K562 (cell line): Measurements from ENCODE around the gene PLEKHF1. TPM values are rescaled to one million over a fixed set of nuclear protein-coding genes. Genes with fewer than 3 reads are reported as not detected.

ENCODE experiments used
- CTBP1 ChIP-seq: fragments of 450-650 bp; IDR thresholded peaks from 2 replicates; pipeline ENCODE4 v1.6.1; 2016; ENCODE audit warnings: borderline replicate concordance
- MTA1 ChIP-seq: fragments of 450-650 bp; IDR thresholded peaks from 2 replicates; pipeline ENCODE4 v1.6.1; 2017; ENCODE audit warnings: borderline replicate concordance
- RFX7 ChIP-seq: fragments of 250-450 bp; sonication (Bioruptor Pico); IDR thresholded peaks from 2 replicates; pipeline ENCODE4 v1.5.1; 2021; ENCODE audit warnings: mild to moderate bottlenecking
- RREB1 ChIP-seq: fragments of 250-450 bp; sonication (Bioruptor Pico); IDR thresholded peaks from 2 replicates; pipeline ENCODE4 v1.4.0; 2020
- SPI1 ChIP-seq: IDR thresholded peaks from 2 replicates; pipeline ENCODE4 v1.6.1; 2011; ENCODE audit warnings: low read depth, low read length, control low read depth, borderline replicate concordance
- STAT5B ChIP-seq: fragments of 250-450 bp; sonication (Bioruptor Pico); IDR thresholded peaks from 2 replicates; pipeline ENCODE4 v1.8.0; 2021; ENCODE audit warnings: mild to moderate bottlenecking, inconsistent platforms
- UBTF ChIP-seq, 2 experiments: IDR thresholded peaks; 2 replicates each; pipeline ENCODE4 v1.6.1; 2012; ENCODE audit warnings: improper control_type of control experiment in 2 of 2, low read depth in 2 of 2, low read length in 2 of 2, borderline replicate concordance in 1 of 2
- polyA plus RNA-seq, 8 experiments: library from polyadenylated mRNA; depleted of rRNA in 4 of 8; stranded (reverse) in 5 of 8; unstranded in 3 of 8; fragments of >200 nt; fragmentation: Nextera tagmentation in 2 of 8; fragmentation: Illumina TruSeq in 1 of 8; extraction: Ambion mirVana in 2 of 8; extraction: Trizol in 1 of 8; gene quantifications; 2 replicates each; pipeline versions ENCODE4 v1.2.1 to v1.2.3, GENCODE V29; 2011 to 2014; ENCODE audit warnings: inconsistent platforms in 1 of 8, missing spikeins in 1 of 8
- total RNA-seq, 7 experiments: library from RNA; depleted of rRNA in 6 of 7; stranded (reverse); fragments of >200 nt in 6 of 7; fragmentation: Illumina TruSeq in 2 of 7; extraction: Trizol in 2 of 7; gene quantifications; 2 replicates each; pipeline versions ENCODE4 v1.2.1 to v1.2.3, GENCODE V29; 2011 to 2021; ENCODE audit warnings: low replicate concordance in 1 of 7
- TF ChIP-seq, protein P1 (sequence below), 2 experiments: fragments of 450-650 bp; formaldehyde crosslinking in 1 of 2; IDR thresholded peaks; 2 replicates each; pipeline versions ENCODE4 v1.4.0 to v1.6.1; 2014 to 2020; ENCODE audit warnings: mild to moderate bottlenecking in 2 of 2, borderline replicate concordance in 1 of 2, low read depth in 1 of 2

Gene PLEKHF1
- total and polyA plus RNA-seq, 9 of the 15 experiments (the other 6 are each of a cell fraction or from before 2014, with no cell fraction given) = 0.07 to 13.4 (median 3.9) TPM; not detected in 1

DNA sequence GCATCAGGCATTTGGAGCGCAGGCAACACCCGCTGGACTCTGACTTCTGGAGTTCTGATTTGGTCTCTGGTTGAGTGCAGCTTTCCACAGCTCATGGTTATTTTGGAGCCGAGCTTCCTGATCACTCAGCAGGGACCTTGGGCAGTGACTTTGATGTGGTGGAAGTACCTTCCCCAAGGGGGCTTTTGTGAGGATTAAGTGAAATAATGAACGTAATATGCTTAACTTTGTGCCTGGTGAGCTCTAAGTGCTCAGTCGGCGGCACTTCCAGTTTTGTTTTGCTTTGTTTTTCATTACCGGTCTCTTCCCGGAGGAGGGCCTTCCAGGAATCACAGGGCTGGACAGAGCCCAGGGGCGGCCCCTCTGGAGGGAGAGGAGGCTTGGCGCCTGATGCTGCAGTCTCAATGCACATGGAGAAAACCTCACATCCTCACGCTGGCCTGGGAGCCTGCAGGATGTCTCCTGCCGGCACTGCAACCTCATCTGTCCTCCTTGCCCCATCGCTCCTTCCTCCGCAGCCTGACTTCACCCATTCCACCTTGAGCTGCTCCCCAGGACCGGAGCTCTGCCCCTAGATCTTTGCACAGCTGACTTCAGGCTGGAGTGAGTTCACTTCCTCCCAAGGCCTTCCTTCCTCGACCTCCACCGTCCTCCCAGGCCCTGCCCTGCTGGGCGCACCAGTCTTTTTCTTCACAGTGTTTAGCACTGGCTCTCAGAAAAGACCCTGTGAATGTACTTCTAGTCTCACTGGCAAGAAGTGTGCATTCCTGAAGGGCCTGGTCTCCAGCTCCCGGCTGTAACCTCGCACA, 1.5 kb downstream of the PLEKHF1 start (continued):
- TF ChIP-seq RREB1 (CRISPR knock-in tag) (no peak), CTBP1 (peak; percentile 14; the same call in 1 of the 2 replicates), MTA1 (no peak), SPI1 (0 out of 2 replicates have a peak, but pooled peaks have one; percentile 22), STAT5B (CRISPR knock-in tag) (no peak), RFX7 (no peak), UBTF (IDR thresholded peaks at IDR 0.05; ENCODE audit: borderline replicate concordance in 1 of 2, low read depth in 2 of 2, low read length in 2 of 2) (peak in 1 of 2 experiments; percentile 56; a peak in 1 of 4 replicates)
- TF ChIP-seq, protein P1, sequence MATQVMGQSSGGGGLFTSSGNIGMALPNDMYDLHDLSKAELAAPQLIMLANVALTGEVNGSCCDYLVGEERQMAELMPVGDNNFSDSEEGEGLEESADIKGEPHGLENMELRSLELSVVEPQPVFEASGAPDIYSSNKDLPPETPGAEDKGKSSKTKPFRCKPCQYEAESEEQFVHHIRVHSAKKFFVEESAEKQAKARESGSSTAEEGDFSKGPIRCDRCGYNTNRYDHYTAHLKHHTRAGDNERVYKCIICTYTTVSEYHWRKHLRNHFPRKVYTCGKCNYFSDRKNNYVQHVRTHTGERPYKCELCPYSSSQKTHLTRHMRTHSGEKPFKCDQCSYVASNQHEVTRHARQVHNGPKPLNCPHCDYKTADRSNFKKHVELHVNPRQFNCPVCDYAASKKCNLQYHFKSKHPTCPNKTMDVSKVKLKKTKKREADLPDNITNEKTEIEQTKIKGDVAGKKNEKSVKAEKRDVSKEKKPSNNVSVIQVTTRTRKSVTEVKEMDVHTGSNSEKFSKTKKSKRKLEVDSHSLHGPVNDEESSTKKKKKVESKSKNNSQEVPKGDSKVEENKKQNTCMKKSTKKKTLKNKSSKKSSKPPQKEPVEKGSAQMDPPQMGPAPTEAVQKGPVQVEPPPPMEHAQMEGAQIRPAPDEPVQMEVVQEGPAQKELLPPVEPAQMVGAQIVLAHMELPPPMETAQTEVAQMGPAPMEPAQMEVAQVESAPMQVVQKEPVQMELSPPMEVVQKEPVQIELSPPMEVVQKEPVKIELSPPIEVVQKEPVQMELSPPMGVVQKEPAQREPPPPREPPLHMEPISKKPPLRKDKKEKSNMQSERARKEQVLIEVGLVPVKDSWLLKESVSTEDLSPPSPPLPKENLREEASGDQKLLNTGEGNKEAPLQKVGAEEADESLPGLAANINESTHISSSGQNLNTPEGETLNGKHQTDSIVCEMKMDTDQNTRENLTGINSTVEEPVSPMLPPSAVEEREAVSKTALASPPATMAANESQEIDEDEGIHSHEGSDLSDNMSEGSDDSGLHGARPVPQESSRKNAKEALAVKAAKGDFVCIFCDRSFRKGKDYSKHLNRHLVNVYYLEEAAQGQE (IDR thresholded peaks at IDR 0.05; ENCODE audit: borderline replicate concordance) = peak; percentile 92
- TF ChIP-seq, protein P1 (CRISPR knock-in tag; IDR thresholded peaks at IDR 0.05; ENCODE audit: low read depth) = peak; percentile 83
